ENCODE data around the gene SLC16A8.
"Not testable (repeated sequence)": the region's sequence is repeated elsewhere in the genome, so short reads cannot be mapped to it uniquely, and the experiment has no call there.

SLC16A8 gene, protein sequence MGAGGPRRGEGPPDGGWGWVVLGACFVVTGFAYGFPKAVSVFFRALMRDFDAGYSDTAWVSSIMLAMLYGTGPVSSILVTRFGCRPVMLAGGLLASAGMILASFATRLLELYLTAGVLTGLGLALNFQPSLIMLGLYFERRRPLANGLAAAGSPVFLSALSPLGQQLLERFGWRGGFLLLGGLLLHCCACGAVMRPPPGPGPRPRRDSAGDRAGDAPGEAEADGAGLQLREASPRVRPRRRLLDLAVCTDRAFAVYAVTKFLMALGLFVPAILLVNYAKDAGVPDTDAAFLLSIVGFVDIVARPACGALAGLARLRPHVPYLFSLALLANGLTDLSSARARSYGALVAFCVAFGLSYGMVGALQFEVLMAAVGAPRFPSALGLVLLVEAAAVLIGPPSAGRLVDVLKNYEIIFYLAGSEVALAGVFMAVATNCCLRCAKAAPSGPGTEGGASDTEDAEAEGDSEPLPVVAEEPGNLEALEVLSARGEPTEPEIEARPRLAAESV

DNA sequence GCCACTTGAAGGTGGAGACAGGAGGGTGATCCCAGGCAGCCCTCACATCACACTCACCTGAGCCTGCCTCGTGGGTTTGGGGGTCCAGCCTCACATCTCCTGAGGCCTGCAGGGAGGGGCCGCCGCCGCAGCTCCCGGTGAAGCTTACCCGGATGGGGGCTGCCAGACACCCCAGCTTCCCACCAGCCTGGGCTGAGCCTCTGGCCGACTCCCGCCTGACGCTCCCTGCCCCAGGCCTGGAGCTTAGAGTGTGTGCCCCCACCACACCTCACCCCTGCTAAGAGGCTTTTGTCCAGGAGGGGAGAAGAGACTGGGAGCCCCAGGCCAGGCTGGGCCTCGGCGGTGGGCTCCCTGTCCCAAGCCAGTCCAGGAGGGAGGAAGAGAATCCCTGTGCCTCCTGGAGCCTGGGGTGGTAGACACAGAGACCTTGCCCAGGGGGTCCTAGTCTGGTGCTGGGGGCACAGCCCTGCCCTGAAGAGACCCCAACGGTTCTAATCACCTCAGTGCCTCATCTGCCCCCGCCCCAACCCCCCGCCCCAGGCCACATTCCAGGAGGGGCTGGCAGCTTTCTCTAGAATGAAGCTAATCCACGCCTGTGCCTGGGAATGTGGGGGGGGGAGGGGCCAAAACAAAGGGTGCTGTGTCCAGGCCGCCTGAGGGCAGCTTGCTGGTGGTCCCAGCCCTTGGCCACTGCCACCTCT lies at the start of gene SLC16A8:
TSS of gene SLC16A8 (minus strand) at position 254 of the 701 bp plus-strand sequence. CDS start 1,311 bp downstream, outside the sequence.
- no peak for DNase-seq (ENCODE audit: low read depth)

DNA sequence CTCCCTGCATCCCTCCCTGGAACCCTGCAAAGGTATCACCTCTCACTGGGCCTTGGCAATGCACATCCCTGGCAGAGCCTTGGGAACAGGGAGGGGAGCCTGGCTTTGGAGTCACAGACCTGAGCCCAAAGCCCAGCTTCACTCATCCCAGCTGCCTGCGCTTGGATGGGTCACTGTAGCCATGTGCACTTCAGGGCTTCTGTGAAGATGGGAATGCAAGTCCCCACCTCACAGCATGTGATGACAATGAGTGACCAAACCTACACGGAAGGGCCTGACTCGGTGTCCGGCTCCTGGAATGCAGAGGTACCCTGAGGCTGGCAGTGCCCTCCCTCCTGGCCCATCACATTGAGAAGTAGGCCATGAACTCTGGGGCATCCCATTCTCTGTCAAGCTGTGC lies 49.3 kb upstream of the SLC16A8 start:
- no peak for DNase-seq (ENCODE audit: low read depth)

GRCh38 chr22:38132794-38133193 lies 48.8 kb upstream of the SLC16A8 start:
- DNase-seq (ENCODE audit: low read depth): no peak

DNA sequence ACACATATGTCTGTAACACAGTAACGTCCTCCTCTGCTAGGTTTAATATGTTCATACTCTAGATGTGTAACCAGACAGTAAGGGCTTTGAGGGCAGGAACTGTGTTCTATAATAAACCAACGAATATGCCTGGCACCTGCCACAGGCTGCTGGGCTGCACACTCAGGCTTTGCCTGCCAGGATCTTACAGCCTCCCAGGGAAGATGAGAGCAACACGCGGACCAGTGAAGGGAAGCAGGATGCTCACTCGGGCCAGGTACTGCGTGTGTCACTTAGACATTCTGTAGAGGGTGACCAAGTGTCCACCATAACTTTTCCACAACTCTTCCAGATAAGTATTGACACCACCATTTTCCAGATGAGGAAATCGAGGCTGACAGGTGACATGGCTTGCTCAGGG lies 48.2 kb upstream of the SLC16A8 start:
- DNase-seq (ENCODE audit: low read depth): no peak

GRCh38 chr22:38131399-38131798 lies 47.4 kb upstream of the SLC16A8 start:
- DNase-seq (ENCODE audit: low read depth): no peak

- DNase-seq (ENCODE audit: low read depth): no peak
These were observed 45.9 kb upstream of the SLC16A8 start for GRCh38 chr22:38129856-38130255.

- DNase-seq (ENCODE audit: low read depth): no peak
These were observed 45.0 kb upstream of the SLC16A8 start for GRCh38 chr22:38129021-38129420.

DNA sequence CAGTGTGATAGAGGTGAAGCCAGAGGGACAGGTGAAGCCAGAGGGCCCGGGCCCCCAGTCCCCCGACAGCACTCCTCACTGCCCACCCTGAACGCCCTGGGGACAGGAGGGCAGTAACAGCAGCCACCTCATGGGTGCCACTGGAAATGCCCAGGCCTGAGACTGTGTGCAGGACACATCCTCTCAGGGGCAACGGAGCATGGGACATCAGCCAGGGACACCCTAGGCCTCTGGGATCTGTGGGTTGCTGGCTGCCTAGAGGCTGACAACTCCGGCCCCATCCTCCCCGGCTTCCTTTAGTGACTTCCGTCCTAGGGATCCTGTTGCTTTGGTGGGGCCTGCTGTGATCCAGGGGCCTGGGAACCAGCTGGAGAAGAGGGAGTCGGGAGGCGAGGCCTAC lies 43.9 kb upstream of the SLC16A8 start:
- DNase-seq (ENCODE audit: low read depth): no peak

GRCh38 chr22:38126928-38127668 lies 43.1 kb upstream of the SLC16A8 start:
- no peak for DNase-seq (ENCODE audit: low read depth)

DNA sequence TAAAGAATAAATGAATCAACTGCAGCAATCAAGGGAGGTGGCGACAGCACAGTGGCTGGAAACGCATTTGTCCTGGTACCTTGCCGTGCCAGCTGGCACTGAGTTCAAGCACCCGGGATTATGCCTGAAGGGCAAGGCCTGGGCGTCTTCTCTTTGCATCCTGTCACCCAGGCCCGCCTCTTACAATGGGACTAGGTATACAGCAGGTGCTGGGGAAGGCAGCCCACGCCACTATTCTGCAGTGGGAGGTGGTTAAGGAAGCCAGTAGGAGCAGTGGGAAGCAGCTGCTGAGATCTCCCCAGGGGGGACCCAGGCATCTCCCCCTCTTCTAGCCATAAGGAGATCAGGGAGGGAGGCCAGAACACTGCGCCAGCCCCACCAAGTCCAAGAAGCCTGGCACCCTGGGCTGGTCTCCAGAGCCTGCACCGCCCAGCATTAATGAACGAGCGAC lies 41.8 kb upstream of the SLC16A8 start:
- DNase-seq (ENCODE audit: low read depth): no peak

GRCh38 chr22:38125038-38125610 lies 41.1 kb upstream of the SLC16A8 start:
- DNase-seq (ENCODE audit: low read depth): no peak

- DNase-seq (ENCODE audit: low read depth): no peak
These were observed 40.4 kb upstream of the SLC16A8 start for GRCh38 chr22:38124236-38124974.

- no peak for DNase-seq (ENCODE audit: low read depth)
These were observed 38.6 kb upstream of the SLC16A8 start for GRCh38 chr22:38122616-38123015.

- no peak for DNase-seq (ENCODE audit: low read depth)
These were observed 36.6 kb upstream of the SLC16A8 start for GRCh38 chr22:38120359-38121110.

- DNase-seq (ENCODE audit: low read depth): not testable (repeated sequence)
These were observed 34.8 kb upstream of the SLC16A8 start for GRCh38 chr22:38118747-38119146.

GRCh38 chr22:38118182-38118581 lies 34.2 kb upstream of the SLC16A8 start:
- no peak for DNase-seq (ENCODE audit: low read depth)

DNA sequence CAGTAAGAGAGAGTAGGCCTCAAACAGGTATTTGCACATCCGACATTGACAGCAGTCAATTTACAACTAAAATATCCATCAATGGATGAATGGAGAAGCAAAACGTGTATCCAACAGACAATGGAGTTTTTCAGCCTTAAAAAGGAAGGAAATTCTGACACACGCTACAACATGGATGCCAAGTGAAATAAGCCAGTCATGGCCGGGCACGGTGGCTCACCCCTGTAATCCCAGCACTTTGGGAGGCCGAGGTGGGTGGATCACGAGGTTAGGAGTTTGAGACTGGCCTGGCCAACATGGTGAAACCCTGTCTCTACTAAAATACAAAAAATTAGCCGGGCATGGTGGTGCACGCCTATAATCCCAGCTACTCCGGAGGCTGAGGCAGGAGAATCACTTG lies 33.6 kb upstream of the SLC16A8 start:
- not testable (repeated sequence) for DNase-seq (ENCODE audit: low read depth)

- no peak for DNase-seq (ENCODE audit: low read depth)
These were observed 31.6 kb upstream of the SLC16A8 start for GRCh38 chr22:38115423-38116205.

GRCh38 chr22:38114484-38115398 lies 30.8 kb upstream of the SLC16A8 start:
- DNase-seq (ENCODE audit: low read depth): peak; percentile 45
